HG03565 (cell line): ENCODE results near the gene PELI3.
"Not testable (repeated sequence)": the region's sequence is repeated elsewhere in the genome, so short reads cannot be mapped to it uniquely, and the experiment has no call there.

Experiments
- ATAC-seq: cut with Tn5 transposase; IDR thresholded peaks from one replicate; pipeline ENCODE4 v1.9.1; 2021; ENCODE audit warnings: mild to moderate bottlenecking, moderate library complexity; ENCODE audit not compliant: unreplicated experiment

The PELI3 gene

DNA sequence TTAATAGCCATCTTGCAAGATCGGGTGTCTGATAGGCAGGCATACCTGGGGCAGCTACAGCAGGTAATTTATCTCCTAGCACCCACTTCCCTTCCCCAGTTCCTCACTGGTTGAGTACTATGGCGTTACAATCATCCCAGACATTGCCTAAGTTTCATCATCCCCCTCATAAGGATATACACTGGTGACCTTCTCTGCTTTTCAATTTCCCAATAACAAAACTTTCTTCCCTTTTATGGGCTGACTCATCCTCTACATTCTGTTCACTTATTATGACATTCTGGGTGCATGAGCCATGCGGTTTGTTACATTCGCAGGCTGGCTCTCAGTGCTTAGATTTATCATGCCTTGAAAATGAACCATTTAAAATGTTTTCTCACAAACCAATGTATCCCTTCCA is 23.1 kb upstream of the PELI3 start:
- no peak for ATAC-seq

DNA sequence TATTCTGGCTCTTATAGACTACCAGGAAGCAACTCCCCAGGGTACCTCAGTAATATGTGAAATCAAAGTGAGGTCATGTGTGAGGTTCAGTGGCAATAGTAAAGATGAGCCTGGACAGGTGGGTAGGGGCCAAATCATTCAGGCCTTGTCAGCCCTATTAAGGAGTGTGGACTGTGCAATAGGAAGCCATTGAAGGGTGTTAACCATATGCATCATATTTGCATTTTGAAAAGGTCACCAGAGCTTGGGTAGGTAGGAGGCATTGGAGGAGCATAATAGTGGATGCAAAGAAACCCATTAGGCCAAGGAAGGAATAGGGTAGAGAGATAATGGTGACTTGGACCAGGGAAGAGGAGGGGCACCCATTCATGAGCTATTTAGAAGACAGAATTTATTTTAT is 19.7 kb upstream of the PELI3 start:
- no peak for ATAC-seq

DNA sequence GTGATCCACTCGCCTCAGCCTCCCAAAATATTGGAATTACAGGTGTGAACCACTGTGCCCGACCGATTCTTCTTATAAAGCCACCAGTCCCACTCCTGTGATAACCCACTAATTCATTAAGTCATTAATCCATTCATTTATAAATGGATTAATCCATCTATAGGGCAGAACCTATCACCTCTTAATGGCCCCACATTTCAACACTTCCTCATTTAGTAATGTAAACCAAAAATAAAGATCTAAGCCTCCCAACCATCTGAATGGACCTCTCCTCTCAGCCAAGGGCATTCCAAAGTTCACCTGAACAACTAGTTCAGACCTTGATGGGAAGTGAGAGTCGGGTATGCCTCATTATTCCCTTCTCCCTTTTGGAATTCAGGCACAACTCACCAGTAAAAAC is 18.2 kb upstream of the PELI3 start:
- no peak for ATAC-seq

DNA sequence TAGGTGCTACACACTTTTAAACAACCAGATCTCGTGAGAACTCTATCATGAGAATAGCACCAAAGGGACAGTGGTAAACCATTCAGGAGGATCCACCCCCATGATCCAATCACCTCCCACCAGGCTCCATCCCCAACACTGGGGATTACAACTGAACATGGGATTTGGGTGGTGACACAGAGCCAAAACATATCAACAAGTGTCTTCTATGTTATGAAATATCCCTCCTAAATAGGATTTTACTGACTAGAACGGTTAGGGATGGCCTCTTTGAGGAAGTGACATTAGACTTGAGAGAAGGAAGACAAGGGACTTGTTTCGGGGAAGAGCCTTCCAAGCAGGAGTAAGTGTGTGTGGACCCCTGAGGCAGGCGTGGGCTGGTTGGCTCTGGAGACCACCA is 16.1 kb upstream of the PELI3 start:
- ATAC-seq = no peak

DNA sequence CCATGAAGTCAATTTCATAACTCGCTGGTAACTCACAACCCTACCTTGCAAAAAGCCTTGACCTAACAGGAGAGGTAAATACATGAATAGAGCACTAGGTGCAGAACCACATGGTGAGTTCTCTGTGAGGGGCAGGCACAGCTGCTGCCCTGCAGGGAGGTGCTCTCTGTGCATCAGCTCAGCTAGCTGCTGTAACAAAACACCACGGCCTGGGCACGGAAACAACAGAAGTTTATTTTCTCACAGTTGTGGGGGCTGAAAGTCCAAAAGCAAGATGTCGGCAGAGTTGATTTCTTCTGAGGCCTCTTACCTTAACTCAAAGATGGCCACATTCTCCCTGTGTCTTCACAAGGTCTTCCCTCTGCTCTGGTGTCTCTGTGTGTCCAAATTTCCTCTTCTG is 15.0 kb upstream of the PELI3 start:
- ATAC-seq = no peak

DNA sequence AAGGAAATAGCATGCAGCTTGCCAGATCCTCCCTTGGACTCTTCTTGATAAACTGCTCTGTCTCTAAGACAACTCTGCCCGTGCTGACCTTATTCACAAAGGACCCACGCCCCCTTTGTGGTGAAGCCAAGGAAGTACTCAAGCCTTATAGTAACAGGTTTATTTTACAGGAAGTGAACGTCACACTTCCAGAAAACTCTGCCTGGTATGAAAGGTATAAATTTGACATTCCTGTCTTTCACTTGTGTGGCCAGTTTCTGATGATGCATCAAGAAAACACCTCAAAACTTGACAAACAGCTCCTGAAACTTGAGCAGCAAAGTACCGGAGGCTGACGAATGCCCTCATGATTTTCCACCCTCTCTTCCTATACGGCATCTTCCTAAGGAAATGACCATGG is 12.5 kb upstream of the PELI3 start:
- no peak for ATAC-seq

DNA sequence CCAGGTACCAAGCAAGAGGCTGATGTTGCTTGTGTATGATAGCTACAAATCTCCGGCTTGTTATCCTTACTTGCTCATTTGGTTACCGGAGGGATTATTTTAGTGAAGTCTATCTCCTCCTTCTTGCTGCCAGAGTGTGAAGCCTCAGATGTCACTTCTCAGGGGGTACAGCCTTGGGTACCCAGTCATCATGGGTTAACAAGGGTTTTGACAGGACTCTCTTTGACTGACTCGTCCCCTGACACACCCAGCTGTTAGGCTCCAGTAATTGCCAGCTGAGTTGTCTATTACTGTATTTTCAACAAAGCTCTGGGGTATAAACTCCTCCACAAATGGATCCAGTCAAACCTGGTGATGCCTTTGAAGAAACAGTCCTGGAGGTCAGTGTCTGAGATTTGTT is 11.9 kb upstream of the PELI3 start:
- no peak for ATAC-seq

DNA sequence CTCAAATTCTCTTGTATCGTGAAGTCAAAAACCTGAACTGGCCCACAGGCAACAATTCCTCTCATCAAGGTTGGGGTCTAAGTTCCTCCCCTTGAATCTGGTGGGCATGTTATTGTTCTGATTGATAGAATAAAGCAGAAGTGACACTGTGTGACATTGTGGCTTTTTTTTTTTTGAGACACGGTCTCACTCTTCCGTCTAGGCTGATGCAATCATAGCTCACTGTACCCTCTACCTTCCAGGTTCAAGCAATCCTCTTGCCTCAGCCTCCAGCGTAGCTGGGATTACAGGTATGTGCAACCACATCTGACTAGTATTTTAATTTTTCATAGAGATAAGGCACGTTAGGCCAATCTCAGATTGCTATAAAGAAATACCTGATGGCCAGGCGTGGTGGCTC is 8.9 kb upstream of the PELI3 start:
- no peak for ATAC-seq

DNA sequence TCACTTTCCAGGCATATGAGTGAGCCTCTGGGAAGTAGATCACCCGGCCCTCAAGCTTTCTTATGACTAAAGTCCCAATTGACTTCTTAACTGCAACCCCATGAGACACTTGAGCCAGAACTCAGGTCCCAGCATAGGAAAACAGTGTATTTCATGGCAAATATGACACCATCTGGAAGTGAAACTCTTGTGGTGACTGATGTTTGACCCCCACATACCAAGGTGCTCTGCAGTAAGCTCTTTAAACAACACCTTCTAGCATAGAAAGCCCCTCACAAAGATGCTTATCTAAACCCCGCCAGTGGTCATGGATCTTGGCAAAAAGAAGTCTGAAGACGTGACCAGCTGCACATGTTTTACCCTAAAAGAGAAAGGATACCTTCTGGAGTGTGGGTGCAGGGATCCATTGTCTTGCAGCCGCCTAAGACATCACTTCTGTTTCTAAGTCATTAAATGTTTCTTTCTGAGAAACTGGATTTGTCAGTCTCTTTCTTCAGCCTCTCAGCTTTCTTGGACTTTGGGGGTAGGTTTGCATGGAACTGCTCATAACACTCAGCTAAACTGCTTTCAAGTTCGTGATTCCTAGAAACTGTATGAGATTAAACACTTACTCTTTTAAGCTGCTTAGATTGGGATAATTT is 7.4 kb upstream of the PELI3 start:
- ATAC-seq = no peak

DNA sequence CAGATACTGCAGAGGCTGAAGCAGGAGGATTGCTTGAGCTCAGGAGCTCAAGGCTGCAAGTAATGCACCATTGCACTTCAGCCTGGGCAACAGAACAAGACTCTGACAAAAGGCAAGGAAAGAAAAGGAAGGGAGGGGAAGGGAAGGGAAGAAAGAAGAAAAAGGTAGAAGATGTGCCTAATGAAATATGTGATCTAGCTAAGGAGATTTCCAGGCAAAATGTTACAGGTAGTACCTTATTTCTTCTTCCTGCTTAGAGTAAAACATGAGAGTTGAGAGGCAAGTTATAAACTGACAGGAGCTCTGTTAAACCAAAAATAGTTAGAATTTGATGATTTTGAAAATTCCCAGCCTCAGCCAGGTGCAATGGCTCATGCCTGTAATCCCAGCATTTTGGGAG is 4.7 kb upstream of the PELI3 start:
- no peak for ATAC-seq

DNA sequence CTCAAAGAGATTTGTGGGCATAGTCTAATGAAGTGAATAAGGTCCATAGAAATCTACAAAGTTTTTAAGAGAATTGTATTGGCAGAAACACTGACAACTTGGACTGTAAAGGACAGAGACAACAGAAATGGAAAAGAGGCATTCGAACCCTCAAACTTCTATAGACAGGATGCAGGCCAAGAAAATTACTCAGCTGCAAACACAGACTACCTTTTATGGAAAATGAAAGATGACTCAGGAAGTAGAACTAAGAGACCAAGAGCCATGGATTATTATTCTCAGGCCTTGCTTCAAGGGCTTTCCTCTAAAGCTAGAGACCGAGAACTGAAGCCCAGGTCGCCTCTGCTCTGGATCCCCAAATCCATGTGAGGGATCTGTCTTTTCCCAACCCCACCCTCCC is 3.8 kb upstream of the PELI3 start:
- no peak for ATAC-seq

DNA sequence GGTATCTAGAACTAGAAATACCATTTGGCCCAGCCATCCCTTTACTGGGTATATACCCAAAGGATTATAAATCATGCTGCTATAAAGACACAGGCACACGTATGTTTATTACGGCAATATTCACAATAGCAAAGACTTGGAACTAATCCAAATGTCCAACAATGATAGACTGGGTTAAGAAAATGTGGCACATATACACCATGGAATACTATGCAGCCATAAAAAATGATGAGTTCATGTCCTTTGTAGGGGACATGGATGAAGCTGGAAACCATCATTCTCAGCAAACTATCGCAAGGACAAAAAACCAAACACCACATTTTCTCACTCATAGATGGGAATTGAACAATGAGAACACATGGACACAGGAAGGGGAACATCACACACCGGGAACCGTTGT is 2.6 kb upstream of the PELI3 start:
- ATAC-seq = not testable (repeated sequence)

DNA sequence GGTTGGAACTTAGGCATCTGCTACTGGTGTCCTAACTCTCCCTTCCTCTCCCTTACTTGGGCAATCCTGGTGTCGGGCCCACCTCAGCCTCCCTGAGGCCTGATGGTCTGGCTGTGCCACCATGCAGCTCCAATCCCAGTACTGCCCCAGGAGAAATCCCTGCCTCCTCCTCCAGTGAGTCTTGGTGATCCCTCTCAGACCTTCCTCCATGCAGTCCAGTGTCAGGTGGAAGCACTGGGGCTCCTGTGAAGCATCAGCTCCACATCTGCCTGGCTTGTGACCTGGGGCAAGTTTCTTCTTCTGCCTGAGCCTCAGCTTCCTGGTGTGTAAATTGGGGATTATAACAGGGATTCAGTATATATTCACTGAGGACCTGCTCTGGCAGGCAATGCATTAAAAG is 1.8 kb upstream of the PELI3 start:
- ATAC-seq = no peak

DNA sequence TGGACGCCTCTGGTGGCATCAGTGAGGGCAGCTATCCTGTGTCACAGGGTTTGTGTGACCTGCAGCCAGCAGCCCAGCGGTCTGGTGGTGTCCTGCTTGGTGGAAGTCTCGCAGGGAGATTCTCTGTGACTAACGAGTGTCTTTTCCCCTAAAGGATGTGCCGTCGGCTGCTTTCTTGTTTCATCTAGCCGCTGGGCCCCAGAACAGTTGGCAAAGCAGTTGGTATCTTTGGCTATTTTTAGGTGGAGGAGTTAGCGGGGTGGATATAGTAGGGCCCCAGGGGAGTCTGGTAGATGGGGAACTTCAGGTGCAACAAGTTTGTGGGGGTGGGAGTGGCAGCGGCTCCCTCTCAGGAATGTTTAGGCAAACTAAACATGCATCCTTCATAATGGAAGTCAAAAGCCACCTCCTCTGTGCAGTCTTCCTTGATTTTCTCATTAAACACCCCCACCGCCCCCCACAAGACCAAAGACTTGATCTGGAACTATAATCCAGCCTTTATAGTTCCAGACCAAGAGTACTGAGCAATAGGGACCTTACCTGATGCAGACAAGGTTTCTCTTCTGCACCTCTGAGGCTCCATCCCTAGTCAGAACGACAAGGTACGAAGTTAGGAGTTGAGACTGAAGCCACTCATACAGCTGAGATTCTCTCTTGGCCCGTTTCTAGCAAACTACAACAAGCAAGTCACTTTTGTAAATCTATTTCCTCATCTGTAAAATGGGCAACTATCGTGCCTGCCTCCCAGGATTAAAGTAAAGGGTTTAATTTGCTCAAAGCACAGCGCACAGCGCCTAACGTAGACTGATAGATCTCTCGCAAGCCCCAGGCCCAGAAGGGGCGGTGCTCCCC is 1.1 kb upstream of the PELI3 start:
- ATAC-seq = no peak

DNA sequence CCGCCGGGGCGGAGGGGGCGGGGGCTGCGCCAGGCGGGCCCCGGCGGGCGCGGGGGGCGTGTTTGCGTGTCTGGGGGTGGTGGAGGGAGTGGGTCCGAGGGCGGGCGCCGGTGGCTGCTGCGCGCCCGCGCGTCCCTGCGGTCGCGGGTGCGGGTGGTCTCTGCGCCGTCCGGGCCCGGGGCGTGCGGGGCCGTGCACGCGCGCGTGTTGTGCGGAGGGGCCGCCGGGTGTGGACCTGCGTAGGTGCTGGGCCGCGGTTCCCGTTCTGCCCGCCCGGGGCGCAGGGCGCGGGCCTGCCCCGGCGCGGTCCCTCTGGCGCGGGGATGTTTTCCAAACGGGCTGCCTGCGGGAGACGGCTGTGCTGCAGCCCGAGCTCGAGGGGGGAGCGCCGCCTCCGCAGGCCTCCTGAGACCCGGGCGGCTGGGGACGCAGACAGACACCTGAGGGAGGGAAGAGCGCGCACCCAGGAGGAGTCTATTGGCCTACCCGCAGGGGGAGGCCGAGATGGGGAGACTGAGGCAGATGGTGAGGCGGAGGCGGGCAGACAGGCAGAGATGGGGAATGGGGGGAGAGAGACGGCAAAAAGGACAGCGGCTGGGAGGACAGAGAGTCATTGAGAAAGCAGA is 442 bp downstream of the PELI3 start:
- peak; percentile 17 for ATAC-seq

DNA sequence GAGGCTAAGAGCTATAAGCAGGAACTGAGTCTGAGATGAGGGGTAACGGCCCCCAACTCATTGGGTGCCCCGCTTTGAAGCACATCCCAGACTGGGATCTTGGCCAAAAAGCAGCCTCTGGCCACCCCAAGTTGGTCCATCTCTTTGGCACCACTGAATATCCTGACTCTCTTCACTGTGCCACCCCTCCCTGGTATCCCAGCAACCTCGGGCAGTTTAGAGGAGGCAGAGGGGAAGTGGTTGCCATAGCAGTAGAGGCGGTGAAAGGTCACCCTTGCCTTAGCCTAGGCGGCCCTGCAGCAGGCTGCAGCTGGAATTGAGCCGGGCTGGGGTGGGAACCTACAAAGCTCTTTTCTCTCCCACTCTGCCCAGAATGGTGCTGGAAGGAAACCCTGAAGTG is 1.1 kb downstream of the PELI3 start:
- ATAC-seq = no peak

DNA sequence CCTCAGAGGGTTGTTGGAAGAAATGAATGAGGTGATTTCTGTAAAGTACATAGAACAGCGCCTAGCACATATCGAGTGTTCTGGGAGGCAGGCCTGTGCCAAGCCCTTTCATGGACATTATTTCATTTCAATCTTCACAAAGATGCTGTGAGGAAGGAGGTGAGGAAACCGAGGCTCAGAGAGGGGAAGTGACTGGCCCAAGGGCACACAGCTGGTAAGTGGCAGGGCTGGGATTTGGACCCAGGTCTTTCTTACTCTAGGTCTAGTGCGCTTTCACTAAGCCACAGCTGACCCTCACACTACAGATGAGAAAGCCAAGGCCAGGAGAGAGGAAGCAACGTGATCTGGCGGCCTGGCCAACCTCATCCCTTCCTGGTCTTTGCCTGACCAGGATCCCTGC is 2.0 kb downstream of the PELI3 start:
- ATAC-seq = no peak

DNA sequence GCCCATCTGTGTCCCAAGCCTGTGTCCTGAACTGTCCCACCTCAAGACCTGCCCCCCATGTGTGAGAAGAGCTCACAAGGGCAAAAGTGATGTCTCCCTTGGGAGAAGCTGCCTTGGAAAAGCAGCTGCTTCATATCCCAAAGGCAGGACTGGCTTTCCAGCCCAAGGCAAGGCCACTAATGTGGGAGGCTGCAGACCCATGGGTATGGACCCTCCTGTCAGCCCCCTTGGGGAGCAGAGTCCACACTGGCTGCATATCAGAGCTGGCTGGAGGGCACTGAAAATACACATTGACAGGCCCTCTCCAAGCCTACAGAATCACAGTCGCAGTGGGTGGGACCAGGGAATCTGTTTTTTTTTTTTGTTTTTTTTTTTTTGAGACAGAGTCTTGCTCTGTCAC is 2.7 kb downstream of the PELI3 start:
- no peak for ATAC-seq

DNA sequence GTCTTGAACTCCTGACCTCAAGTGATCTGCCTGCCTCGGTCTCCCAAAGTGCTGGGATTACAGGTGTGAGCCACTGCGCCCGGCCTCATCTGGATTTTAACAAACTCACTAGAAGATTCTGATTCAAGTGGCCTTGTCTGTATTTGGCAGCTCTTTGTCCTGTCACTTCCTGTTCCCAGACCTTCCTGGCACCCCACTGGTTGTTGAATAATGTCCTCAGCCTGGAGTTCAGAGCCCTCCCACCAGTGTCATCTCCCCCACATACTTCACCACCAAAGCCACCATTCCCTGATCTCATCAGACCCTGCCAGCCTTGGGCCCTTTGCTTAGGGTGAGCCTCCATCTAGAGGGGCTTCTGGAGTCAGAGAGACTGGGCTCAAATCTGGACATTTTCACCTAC is 3.3 kb downstream of the PELI3 start:
- no peak for ATAC-seq

DNA sequence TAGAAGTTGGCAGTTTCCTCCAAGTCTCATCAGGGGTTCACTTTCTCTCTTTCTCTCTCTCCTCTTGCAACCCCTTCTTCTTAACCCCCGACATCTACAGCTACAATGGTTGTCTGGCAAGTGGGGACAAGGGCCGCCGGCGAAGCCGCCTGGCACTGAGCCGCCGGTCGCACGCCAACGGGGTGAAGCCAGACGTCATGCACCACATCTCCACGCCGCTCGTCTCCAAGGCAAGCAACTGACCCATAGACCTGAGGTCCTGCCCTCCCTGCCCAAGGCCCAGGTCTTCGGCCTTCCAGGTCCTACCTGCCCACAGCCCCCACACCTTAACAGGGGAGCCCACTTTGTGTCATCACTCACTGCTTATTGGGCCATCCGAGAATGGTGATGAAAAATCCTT is 4.4 kb downstream of the PELI3 start:
- ATAC-seq = no peak

DNA sequence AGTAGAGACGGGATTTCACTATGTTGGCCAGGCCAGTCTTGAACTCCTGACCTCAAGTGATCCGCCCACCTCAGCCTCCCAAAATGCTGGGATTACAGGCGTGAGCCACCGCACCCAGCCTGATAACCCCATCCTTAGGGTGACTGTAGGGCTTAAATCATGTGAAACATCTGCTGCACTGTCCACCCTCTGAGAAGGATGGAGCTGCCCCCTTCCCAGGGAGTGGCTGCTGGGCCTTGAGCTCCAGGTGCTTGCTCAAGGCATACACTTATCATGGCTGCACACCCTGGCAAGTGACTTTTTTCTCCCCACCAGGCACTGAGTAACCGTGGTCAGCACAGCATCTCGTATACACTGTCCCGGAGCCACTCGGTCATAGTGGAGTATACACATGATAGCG is 5.3 kb downstream of the PELI3 start:
- ATAC-seq = no peak

DNA sequence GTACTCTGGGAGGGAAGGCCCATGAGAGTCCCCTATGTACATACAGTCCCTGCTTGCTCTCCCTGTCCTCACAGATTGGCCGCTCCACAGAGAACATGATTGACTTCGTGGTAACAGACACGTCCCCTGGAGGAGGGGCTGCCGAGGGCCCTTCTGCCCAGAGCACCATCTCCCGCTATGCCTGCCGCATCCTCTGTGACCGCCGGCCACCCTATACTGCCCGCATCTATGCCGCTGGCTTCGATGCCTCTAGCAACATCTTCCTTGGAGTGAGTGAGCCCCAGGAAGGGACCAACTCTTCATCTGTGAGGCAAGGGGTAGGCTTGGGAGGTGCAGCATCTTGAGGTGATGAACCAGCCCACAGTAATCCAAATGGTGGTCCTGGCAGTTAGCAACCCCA is 6.5 kb downstream of the PELI3 start:
- no peak for ATAC-seq
